Neural crest cell (in vitro differentiated cells): Measurements from ENCODE around the gene ZNF804A. TPM values are rescaled to one million over a fixed set of nuclear protein-coding genes. Genes with fewer than 3 reads are reported as not detected.

ENCODE experiments used
- DNase-seq: peaks from one replicate; pipeline ENCODE4 v3.0.0; 2021; ENCODE audit warnings: low read depth, mixed read lengths, low spot score
- H3K27ac Mint-ChIP-seq: one replicate; pipeline ENCODE4 v1.8.0; 2021; ENCODE audit warnings: mild to moderate bottlenecking, mixed read lengths; ENCODE audit not compliant: unreplicated experiment
- H3K27me3 Mint-ChIP-seq: 2 replicates; pipeline ENCODE4 v1.8.0; 2021; ENCODE audit warnings: low read depth, mild to moderate bottlenecking, mixed read lengths
- H3K36me3 Mint-ChIP-seq: 2 replicates; pipeline ENCODE4 v1.8.0; 2021; ENCODE audit warnings: low read depth, mild to moderate bottlenecking, mixed read lengths
- H3K4me1 Mint-ChIP-seq: 2 replicates; pipeline ENCODE4 v1.8.0; 2021; ENCODE audit warnings: mixed read lengths
- H3K4me3 Mint-ChIP-seq: one replicate; pipeline ENCODE4 v1.8.0; 2021; ENCODE audit warnings: mild to moderate bottlenecking, mixed read lengths
- H3K9me3 Mint-ChIP-seq: 2 replicates; pipeline ENCODE4 v1.8.0; 2021; ENCODE audit warnings: mixed read lengths
- total RNA-seq: library from RNA; stranded (reverse); gene quantifications from 2 replicates; pipeline ENCODE4 v1.2.1, GENCODE V29; 2021
- TF ChIP-seq, protein P1 (sequence below): fragments of 200-600 bp; sonication (generic); conservative IDR thresholded peaks from 2 replicates; pipeline ENCODE4 v1.5.0; 2021; ENCODE audit warnings: antibody characterized with exemption, mild to moderate bottlenecking

The ZNF804A gene
- total RNA-seq, 1 donor from 2014 or later = 0.47 TPM

DNA sequence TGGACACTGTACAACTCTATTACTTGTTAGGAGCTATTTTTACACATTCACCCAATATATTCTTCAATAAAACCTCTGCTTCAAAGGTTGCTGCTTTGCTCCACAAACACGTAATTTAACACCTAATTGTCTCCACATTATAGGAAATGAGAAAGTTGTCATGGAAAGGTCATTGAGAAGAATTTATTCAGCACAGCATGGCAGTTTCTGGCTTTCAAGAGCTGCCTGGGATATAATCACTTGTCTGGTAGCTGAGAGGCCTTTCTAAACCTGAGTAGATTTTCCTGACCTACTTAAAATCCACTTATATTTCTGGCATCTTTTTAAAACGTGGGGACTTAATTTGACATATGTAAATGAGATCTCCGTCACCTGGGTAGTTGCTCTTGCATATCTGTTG, 216.1 kb downstream of the ZNF804A start:
- Mint-ChIP-seq H3K4me3 (no peak overlapping the region), H3K27ac (no peak overlapping the region), H3K27me3 (no peaks in the 10 kb centered on the region), H3K4me1 (peaks cover 5% of the 10 kb centered on the region), H3K36me3 (no peaks in the 10 kb centered on the region), H3K9me3 (peaks cover 3% of the 10 kb centered on the region)
- TF ChIP-seq, protein P1, sequence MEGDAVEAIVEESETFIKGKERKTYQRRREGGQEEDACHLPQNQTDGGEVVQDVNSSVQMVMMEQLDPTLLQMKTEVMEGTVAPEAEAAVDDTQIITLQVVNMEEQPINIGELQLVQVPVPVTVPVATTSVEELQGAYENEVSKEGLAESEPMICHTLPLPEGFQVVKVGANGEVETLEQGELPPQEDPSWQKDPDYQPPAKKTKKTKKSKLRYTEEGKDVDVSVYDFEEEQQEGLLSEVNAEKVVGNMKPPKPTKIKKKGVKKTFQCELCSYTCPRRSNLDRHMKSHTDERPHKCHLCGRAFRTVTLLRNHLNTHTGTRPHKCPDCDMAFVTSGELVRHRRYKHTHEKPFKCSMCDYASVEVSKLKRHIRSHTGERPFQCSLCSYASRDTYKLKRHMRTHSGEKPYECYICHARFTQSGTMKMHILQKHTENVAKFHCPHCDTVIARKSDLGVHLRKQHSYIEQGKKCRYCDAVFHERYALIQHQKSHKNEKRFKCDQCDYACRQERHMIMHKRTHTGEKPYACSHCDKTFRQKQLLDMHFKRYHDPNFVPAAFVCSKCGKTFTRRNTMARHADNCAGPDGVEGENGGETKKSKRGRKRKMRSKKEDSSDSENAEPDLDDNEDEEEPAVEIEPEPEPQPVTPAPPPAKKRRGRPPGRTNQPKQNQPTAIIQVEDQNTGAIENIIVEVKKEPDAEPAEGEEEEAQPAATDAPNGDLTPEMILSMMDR = no peak
- DNase-seq = no peak

DNA sequence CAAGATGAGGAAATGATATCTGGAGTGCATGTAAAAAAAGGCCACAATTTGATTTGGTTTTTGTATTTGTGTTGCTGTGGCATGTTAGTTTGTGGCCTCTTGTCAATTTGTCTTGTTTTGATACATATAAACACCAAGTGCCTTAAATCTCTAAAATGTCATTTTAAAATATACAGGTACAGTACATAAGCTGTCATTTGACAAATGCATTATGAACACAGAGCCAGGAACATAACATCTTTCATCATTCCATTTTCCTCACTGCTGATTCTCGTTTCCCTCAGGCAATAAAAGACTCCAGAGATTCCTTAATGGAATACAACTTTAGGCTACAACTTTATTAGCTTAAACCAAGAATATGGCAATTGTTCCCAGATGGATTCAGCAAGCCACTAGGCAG, 217.5 kb downstream of the ZNF804A start:
- Mint-ChIP-seq H3K4me3 (no peak overlapping the region), H3K4me1 (peaks cover 5% of the 10 kb centered on the region), H3K27ac (no peak overlapping the region), H3K27me3 (no peaks in the 10 kb centered on the region), H3K36me3 (no peaks in the 10 kb centered on the region), H3K9me3 (peaks cover 3% of the 10 kb centered on the region)
- TF ChIP-seq, protein P1 = no peak
- no peak for DNase-seq

DNA sequence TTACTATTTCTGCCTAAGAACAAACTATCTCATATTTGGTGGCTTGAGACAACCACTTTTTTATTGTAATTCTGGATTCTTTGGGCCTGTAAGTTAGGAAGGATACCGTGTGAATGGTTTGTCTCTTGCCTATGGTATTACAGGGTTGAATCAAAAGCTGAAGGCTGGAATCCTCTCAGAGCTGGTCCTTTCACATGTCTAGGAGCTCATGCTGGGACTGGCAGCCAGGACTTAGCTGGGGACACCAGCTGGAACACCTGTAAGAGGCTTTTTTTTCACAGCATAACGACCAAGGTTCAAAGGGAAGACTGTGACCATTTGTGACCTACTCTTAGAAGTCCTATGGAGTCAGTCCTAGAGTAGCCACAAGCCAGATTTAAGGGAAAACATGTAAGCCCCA, 226.3 kb downstream of the ZNF804A start:
- no peaks in the 10 kb centered on the region for H3K9me3 Mint-ChIP-seq
- no peak overlapping the region for H3K4me3 Mint-ChIP-seq
- no peaks in the 10 kb centered on the region for H3K27me3 Mint-ChIP-seq
- no peak for DNase-seq
- H3K36me3 Mint-ChIP-seq = no peaks in the 10 kb centered on the region
- TF ChIP-seq, protein P1 = no peak
- H3K27ac Mint-ChIP-seq = no peak overlapping the region
- no peaks in the 10 kb centered on the region for H3K4me1 Mint-ChIP-seq

DNA sequence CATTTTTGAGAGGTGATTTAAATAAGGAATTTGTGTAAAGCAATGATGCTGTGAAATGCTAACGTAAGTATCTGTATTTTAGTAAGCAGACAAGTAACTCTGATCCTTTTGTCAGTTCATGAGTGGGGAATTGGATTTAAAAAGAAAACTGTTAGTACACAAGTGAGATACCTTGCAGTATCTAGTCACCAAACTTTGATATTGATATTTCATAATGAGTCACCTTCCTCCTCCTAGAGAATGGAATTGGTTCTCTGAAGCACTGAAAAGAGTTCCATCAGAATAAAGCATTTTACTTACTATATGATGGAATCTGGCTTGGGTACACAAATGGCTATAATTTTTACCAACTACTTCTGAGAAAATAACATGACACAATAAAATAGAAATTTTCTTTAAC, 232.2 kb downstream of the ZNF804A start:
- Mint-ChIP-seq H3K9me3 (no peaks in the 10 kb centered on the region), H3K27ac (no peak overlapping the region), H3K36me3 (no peaks in the 10 kb centered on the region), H3K4me1 (no peaks in the 10 kb centered on the region), H3K4me3 (no peak overlapping the region), H3K27me3 (no peaks in the 10 kb centered on the region)
- DNase-seq = no peak
- TF ChIP-seq, protein P1 = no peak

DNA sequence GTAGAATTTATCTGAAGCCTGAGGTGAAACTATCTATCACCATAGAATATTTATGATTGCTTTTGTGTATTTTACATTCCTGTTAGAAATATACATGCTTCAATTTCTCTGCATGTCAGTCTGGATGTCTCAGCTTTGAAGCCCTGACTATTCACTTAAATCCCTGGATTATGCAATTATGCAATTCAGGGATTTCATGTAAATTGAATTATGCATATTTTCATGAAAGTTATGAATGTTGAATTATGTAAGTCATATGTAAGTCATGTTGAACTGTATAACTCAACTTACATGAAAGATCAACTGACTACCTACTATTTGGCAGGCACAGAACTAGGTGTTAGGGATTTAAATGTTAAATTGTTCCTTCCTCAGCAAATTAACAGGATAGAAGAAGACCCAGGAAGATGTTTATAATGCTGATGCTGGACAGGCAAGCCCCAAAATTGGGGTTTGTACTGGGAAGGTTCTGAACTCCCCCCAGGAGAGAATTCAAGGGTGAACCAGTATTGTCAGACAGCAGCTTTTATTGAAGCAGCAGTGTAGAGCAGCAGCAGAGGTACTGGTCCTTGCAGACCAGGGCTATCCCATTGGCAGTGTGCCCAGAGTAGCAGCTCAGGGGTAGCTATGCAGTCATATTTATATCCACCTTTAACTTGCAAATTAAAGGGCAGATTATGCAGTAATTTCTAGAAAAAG, 236.5 kb downstream of the ZNF804A start:
- DNase-seq = no peak
- H3K4me3 Mint-ChIP-seq = no peak overlapping the region
- H3K36me3 Mint-ChIP-seq = no peaks in the 10 kb centered on the region
- no peaks in the 10 kb centered on the region for H3K9me3 Mint-ChIP-seq
- H3K27me3 Mint-ChIP-seq = no peaks in the 10 kb centered on the region
- TF ChIP-seq, protein P1 = no peak
- no peak overlapping the region for H3K27ac Mint-ChIP-seq
- no peaks in the 10 kb centered on the region for H3K4me1 Mint-ChIP-seq
